Sigmoid colon (tissue), 4 donors: ENCODE results near the gene EML6.

Experiments used
- POLR2AphosphoS5 ChIP-seq, 4 donors: sonication (generic); formaldehyde crosslinking; IDR thresholded peaks; one replicate each; pipeline ENCODE4 v1.6.1; 2017; ENCODE audit warnings: antibody characterized with exemption in 4 of 4
- TF ChIP-seq, protein P1 (sequence below), 4 experiments: fragments of 450-650 bp in 3 of 4; fragments of 200-600 bp in 1 of 4; IDR thresholded peaks; one replicate each; pipeline ENCODE4 v1.5.1; 2016 to 2019; ENCODE audit warnings: antibody characterized with exemption in 4 of 4, mild to moderate bottlenecking in 3 of 4, moderate library complexity in 2 of 4

DNA sequence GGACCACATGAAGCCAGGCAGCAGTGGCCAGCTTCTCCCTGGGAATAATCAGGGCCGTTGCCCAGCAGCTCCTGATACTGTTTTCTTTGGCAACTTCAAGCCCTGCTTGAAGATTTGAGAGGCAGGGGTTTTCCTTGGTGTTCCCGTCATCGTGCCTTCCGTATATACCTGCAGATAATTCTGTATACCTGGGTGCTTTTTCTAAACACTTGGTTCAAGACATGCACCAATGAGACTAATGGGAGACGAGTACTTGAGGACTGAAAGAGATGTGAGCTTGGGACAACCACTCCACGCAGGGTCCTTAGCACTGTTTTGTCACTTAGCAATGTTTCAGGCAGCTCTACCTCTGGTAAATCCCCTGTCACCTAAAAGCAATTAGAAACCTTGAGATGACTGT is 208.0 kb downstream of the EML6 start:
- TF ChIP-seq, protein P1, sequence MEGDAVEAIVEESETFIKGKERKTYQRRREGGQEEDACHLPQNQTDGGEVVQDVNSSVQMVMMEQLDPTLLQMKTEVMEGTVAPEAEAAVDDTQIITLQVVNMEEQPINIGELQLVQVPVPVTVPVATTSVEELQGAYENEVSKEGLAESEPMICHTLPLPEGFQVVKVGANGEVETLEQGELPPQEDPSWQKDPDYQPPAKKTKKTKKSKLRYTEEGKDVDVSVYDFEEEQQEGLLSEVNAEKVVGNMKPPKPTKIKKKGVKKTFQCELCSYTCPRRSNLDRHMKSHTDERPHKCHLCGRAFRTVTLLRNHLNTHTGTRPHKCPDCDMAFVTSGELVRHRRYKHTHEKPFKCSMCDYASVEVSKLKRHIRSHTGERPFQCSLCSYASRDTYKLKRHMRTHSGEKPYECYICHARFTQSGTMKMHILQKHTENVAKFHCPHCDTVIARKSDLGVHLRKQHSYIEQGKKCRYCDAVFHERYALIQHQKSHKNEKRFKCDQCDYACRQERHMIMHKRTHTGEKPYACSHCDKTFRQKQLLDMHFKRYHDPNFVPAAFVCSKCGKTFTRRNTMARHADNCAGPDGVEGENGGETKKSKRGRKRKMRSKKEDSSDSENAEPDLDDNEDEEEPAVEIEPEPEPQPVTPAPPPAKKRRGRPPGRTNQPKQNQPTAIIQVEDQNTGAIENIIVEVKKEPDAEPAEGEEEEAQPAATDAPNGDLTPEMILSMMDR (IDR thresholded peaks at IDR 0.05), result no peak
- no peak for TF ChIP-seq POLR2AphosphoS5 (IDR thresholded peaks at IDR 0.05)
